HepG2 (cell line): ENCODE data around the gene HOXC10. TPM values are rescaled to one million over a fixed set of nuclear protein-coding genes. Genes with fewer than 3 reads are reported as not detected.

ENCODE experiments used
- ATAC-seq: fragments of 200-7000 bp; cut with Tn5 transposase; 3 replicates; pipeline ENCODE4 v1.9.1; 2020; ENCODE audit warnings: mild to moderate bottlenecking, moderate library complexity
- BruUV-seq: library from RNA; stranded (reverse); fragments of 400-500 nt; replicated peaks from 2 replicates; lab custom pipeline; 2021; lab: Mats Ljungman, UMichigan
- CTCF ChIA-PET: fragments of 300-600 bp; formaldehyde crosslinking; extraction: SDS; loops from one replicate; lab custom pipeline; 2021; ENCODE audit warnings: low total read pairs, inconsistent platforms, low intra/inter-chr PET ratio; lab: Yijun Ruan, JAX
- POLR2A ChIA-PET: fragments of 350-600 bp; sonication (Branson Sonifier 250); formaldehyde crosslinking; loops from one replicate; lab custom pipeline; 2020; ENCODE audit warnings: antibody characterized with exemption, inconsistent platforms; lab: Yijun Ruan, JAX
- DNase-seq: peaks from one replicate; pipeline ENCODE4 v3.0.0-alpha.2; 2015; ENCODE audit warnings: low spot score
- FAIRE-seq: peaks from 3 replicates; lab custom pipeline; 2011; peaks lifted over from hg19 to GRCh38; lab: Jason Lieb, UNC
- H2AFZ ChIP-seq: one replicate; pipeline ENCODE4 v1.6.1; 2011; ENCODE audit warnings: low read length, inconsistent platforms
- H3K27ac ChIP-seq: fragments of 300-600 bp; 3 replicates; pipeline ENCODE4 v1.8.0; 2011; ENCODE audit warnings: mixed run types, mild to moderate bottlenecking, mixed read lengths, low read length, inconsistent platforms; ENCODE audit not compliant: insufficient read depth; ENCODE audit errors: extremely low read length
- H3K27me3 ChIP-seq, 2 experiments: fragments of 200-600 bp in 1 of 2; 2 replicates in 1 of 2; 3 replicates in 1 of 2; pipeline versions ENCODE4 v1.6.0 to v1.8.0; 2011; ENCODE audit warnings: low read length in 2 of 2, mild to moderate bottlenecking in 2 of 2, moderate library complexity in 2 of 2, inconsistent platforms in 1 of 2; ENCODE audit not compliant: insufficient read depth in 2 of 2, control insufficient read depth in 1 of 2
- H3K36me3 ChIP-seq, 2 experiments: fragments of 200-600 bp in 1 of 2; replicated peaks in 1 of 2; 2 replicates in 1 of 2; 3 replicates in 1 of 2; pipeline versions ENCODE4 v1.5.1 to v1.8.0; 2011; ENCODE audit warnings: low read length in 2 of 2, inconsistent platforms in 1 of 2; ENCODE audit not compliant: insufficient read depth in 2 of 2, control insufficient read depth in 1 of 2
- H3K4me1 ChIP-seq: 2 replicates; pipeline ENCODE4 v1.5.1; 2012; ENCODE audit warnings: low read length, inconsistent platforms; ENCODE audit not compliant: insufficient read depth
- H3K4me2 ChIP-seq: 2 replicates; pipeline ENCODE4 v1.6.0; 2011; ENCODE audit warnings: low read depth, low read length, inconsistent platforms
- H3K4me3 ChIP-seq, 3 experiments: fragments of 200-600 bp in 1 of 3; sonication (generic), shearing (Covaris generic) in 1 of 3; replicated peaks in 1 of 3; 2 replicates each; pipeline ENCODE4 v1.5.1; 2011 to 2016; ENCODE audit warnings: low read length in 3 of 3, inconsistent platforms in 2 of 3, low read depth in 2 of 3, mild to moderate bottlenecking in 2 of 3, control low read depth in 1 of 3, mixed read lengths in 1 of 3; ENCODE audit not compliant: insufficient read depth in 1 of 3
- H3K79me2 ChIP-seq: one replicate; pipeline ENCODE4 v1.6.1; 2011; ENCODE audit warnings: low read length, inconsistent platforms; ENCODE audit not compliant: insufficient read depth
- H3K9ac ChIP-seq: 2 replicates; pipeline ENCODE4 v1.6.0; 2011; ENCODE audit warnings: mild to moderate bottlenecking, low read depth, low read length, inconsistent platforms; ENCODE audit not compliant: insufficient read depth
- H3K9me3 ChIP-seq: 2 replicates; pipeline ENCODE4 v1.5.1; 2012; ENCODE audit warnings: mild to moderate bottlenecking, low read length
- H4K20me1 ChIP-seq: 2 replicates; pipeline ENCODE4 v1.6.0; 2011; ENCODE audit warnings: inconsistent platforms, mild to moderate bottlenecking, low read length, moderate library complexity; ENCODE audit not compliant: insufficient read depth
- FOXC1 ChIP-seq: sonication (generic); formaldehyde crosslinking; IDR thresholded peaks from 2 replicates; pipeline ENCODE4 v1.8.0; 2022; ENCODE audit warnings: mild to moderate bottlenecking, missing genetic modification reagents, borderline replicate concordance
- GTF3A ChIP-seq: sonication (generic); formaldehyde crosslinking; conservative IDR thresholded peaks from 2 replicates; pipeline ENCODE4 v1.4.0; 2020; ENCODE audit warnings: mild to moderate bottlenecking, missing genetic modification reagents
- HDAC6 ChIP-seq: fragments of 200-600 bp; sonication (generic); IDR thresholded peaks from 2 replicates; pipeline ENCODE4 v1.7.0; 2017; ENCODE audit warnings: mild to moderate bottlenecking, antibody characterized with exemption, low read length, low read depth
- HNRNPLL ChIP-seq: fragments of 200-400 bp; formaldehyde crosslinking; IDR thresholded peaks from 2 replicates; pipeline ENCODE4 v1.6.1; 2017; ENCODE audit warnings: mild to moderate bottlenecking, low read depth, low read length; ENCODE audit not compliant: poor library complexity, severe bottlenecking
- NCOA1 ChIP-seq: sonication (generic); formaldehyde crosslinking; IDR thresholded peaks from 2 replicates; pipeline ENCODE4 v1.9.0; 2021; ENCODE audit warnings: missing genetic modification reagents
- NFKB2 ChIP-seq: sonication (generic); formaldehyde crosslinking; IDR thresholded peaks from 2 replicates; pipeline ENCODE4 v1.4.0; 2020; ENCODE audit warnings: missing genetic modification reagents, borderline replicate concordance
- NONO ChIP-seq, 2 experiments: fragments of 450-650 bp in 1 of 2; sonication (generic) in 1 of 2; formaldehyde crosslinking in 1 of 2; IDR thresholded peaks in 1 of 2; conservative IDR thresholded peaks in 1 of 2; 2 replicates each; pipeline versions ENCODE4 v1.6.1 to v1.8.0; 2017 to 2022; ENCODE audit warnings: mild to moderate bottlenecking in 1 of 2, missing genetic modification reagents in 1 of 2, moderate library complexity in 1 of 2
- STAG1 ChIP-seq: sonication (generic); formaldehyde crosslinking; IDR thresholded peaks from 2 replicates; pipeline ENCODE4 v1.4.0; 2020; ENCODE audit warnings: missing genetic modification reagents
- ZFP62 ChIP-seq: sonication (generic); formaldehyde crosslinking; IDR thresholded peaks from 2 replicates; pipeline ENCODE4 v1.4.0; 2020; ENCODE audit warnings: missing genetic modification reagents
- ZNF263 ChIP-seq: sonication (generic); formaldehyde crosslinking; IDR thresholded peaks from 2 replicates; pipeline ENCODE4 v1.4.0; 2020; ENCODE audit warnings: missing genetic modification reagents
- ZNF552 ChIP-seq: sonication (generic); formaldehyde crosslinking; IDR thresholded peaks from 2 replicates; pipeline ENCODE4 v1.9.0; 2022; ENCODE audit warnings: missing genetic modification reagents, mild to moderate bottlenecking, borderline replicate concordance
- WGBS: methylation state at CpG from one replicate; pipeline ENCODE4 v1.1.6; 2017; ENCODE audit warnings: low lambda C conversion rate; 5-methylcytosine and 5-hydroxymethylcytosine counted together
- in situ Hi-C: cut with HindIII; loops from 2 replicates; pipeline ENCODE4 v1.10.0; 2017; ENCODE audit warnings: low pct_unique_long_range_greater_than_20kb; ENCODE audit not compliant: extremely low pct_ligation_motif_present
- intact Hi-C: fragments of 100-400 bp; cut with micrococcal nuclease; formaldehyde crosslinking; loops from one replicate; pipeline ENCODE4 v1.10.0; 2022; ENCODE audit not compliant: unreplicated experiment
- polyA plus RNA-seq, 8 experiments: library from polyadenylated mRNA; depleted of rRNA in 3 of 8; stranded (reverse) in 7 of 8; unstranded in 1 of 8; fragments of >200 nt; fragmentation: Illumina TruSeq in 4 of 8; extraction: Trizol in 4 of 8; gene quantifications; 2 replicates each; pipeline versions ENCODE4 v1.2.1 to v1.2.3, GENCODE V29; 2011 to 2016; ENCODE audit warnings: low read depth in 4 of 8, missing spikeins in 1 of 8, mixed read lengths in 1 of 8; ENCODE audit not compliant: insufficient read depth in 1 of 8
- total RNA-seq, 5 experiments: library from RNA; depleted of rRNA; stranded (reverse); fragments of >200 nt; fragmentation: Illumina TruSeq; extraction: Trizol; gene quantifications; 2 replicates each; pipeline ENCODE4 v1.2.3, GENCODE V29; 2016; ENCODE audit warnings: low read depth in 1 of 5
- TF ChIP-seq, protein P1 (sequence below): sonication (generic); formaldehyde crosslinking; IDR thresholded peaks from 2 replicates; pipeline ENCODE4 v1.8.0; 2022; ENCODE audit warnings: missing genetic modification reagents, low read depth, mild to moderate bottlenecking, borderline replicate concordance

Gene HOXC10
- total and polyA plus RNA-seq, 2 of the 13 experiments (the other 11 are each of a cell fraction or from before 2014, with no cell fraction given), result not detected

DNA sequence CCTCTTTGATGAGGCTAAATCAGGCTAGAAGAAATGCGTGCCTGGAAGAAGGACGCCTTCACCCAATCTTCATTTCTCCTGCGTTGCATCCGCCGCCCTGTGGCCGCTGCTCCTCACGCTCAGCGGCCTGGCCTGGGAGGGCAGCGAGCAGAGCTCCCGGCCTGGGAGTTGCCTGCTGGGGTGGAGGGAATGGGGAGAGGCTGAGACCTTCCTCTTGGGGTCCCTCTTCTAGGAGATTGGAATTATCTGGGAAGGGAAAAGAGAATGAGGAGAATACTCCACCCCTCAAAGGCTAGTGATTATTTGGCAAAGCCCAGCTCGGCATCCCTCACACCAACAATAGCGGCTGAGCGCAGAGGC lies 32.6 kb upstream of the HOXC10 start:
- BruUV-seq, result no TSS peak
- no peak overlapping the region for H3K27ac ChIP-seq
- 50% methylated on average over 3 of the region's 13 CpGs for WGBS
- H3K4me1 ChIP-seq, result peaks cover 27% of the 10 kb centered on the region
- no peaks in the 10 kb centered on the region for H3K79me2 ChIP-seq
- no peak for TF ChIP-seq ZFP62 (CRISPR knock-in tag)
- no peak for TF ChIP-seq ZNF552 (CRISPR knock-in tag)
- TF ChIP-seq NCOA1 (CRISPR knock-in tag), result no peak
- TF ChIP-seq GTF3A (CRISPR knock-in tag), result no peak
- no peak for TF ChIP-seq ZNF263
- TF ChIP-seq NONO (IDR thresholded peaks at IDR 0.05), result no peak
- TF ChIP-seq NONO (CRISPR knock-in tag; conservative IDR thresholded peaks at IDR 0.05), result no peak
- TF ChIP-seq STAG1, result peak; percentile 8; the same call in 1 of the 2 replicates
- TF ChIP-seq NFKB2 (CRISPR knock-in tag), result no peak
- TF ChIP-seq, protein P1, sequence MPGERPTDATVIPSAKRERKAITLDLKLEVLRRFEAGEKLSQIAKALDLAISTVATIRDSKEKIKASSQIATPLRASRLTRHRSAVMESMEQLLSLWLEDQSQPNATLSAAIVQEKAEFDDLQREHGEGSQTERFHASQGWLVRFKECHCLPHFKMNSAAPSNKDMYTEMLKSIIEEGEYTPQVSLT (CRISPR knock-in tag), result no peak
- no peak for TF ChIP-seq FOXC1
- TF ChIP-seq HNRNPLL, result peak; percentile 1
- no peak for TF ChIP-seq HDAC6
- peaks cover 5% of the 10 kb centered on the region; the same call in 1 of the 2 replicates for H4K20me1 ChIP-seq
- H2AFZ ChIP-seq, result no peak overlapping the region
- H3K27me3 ChIP-seq, result peaks cover 23 to 90% of the 10 kb centered on the region in 2 experiments
- ATAC-seq (peak; percentile 55), DNase-seq (no peak), FAIRE-seq (no peak)
- no peaks in the 10 kb centered on the region for H3K9me3 ChIP-seq
- H3K4me2 ChIP-seq, result no peak overlapping the region
- H3K36me3 ChIP-seq, result no peaks in the 10 kb centered on the region
- in situ Hi-C loops (no loop called here), intact Hi-C loops (no loop called here)
- H3K4me3 ChIP-seq, result no peak overlapping the region
- H3K9ac ChIP-seq, result no peak overlapping the region
- ChIA-PET CTCF (no interaction called here), POLR2A (no interaction called here)
